Amniotic epithelial cell (primary cell): Measurements from ENCODE around the gene EXTL1.

Source experiments
- DNase-seq: peaks from one replicate; pipeline ENCODE4 v3.0.0-alpha.2; 2010; ENCODE audit warnings: low read depth

Gene EXTL1

DNA sequence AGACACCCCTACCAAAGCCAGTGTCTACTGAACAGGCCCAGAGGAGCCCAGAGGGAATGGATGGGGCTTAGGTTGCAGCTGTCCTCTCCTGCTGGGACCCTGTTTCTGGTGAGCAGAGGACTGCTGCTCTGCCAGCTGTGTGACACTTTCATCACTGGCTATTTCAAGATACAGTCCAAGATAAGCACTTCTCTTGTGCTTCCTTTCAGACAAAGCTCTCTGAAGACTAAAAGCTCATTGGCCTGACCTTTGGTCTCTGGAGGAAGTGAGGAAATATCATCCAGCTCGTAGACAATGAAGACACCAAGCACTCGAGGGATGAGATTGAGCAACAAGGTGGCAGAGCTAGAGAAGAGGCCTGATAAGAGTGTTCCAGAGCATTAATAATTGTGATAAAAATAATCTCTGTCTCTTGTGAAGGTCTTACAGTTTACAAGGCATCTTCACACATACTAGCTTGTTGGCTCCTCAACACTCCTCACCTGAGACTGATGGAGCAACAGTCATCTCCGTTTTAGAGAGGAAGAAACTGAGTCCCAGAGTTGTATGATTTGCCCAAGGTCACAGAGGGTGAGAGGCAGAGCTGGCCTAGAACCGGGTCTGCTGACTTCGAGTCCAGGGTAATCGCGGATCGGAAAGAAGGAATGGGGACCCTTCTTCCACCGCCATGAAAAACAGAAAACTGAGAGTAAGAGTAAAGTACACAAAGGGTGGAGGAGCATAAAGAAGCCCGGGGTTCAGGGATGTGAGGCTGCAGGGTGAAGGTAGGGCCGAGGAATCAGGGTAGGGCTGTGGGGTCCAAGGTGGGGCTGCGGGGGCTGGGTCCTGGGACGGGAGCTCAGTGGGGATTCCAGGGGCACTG is 24.4 kb upstream of the EXTL1 start:
- peak; percentile 97 for DNase-seq

DNA sequence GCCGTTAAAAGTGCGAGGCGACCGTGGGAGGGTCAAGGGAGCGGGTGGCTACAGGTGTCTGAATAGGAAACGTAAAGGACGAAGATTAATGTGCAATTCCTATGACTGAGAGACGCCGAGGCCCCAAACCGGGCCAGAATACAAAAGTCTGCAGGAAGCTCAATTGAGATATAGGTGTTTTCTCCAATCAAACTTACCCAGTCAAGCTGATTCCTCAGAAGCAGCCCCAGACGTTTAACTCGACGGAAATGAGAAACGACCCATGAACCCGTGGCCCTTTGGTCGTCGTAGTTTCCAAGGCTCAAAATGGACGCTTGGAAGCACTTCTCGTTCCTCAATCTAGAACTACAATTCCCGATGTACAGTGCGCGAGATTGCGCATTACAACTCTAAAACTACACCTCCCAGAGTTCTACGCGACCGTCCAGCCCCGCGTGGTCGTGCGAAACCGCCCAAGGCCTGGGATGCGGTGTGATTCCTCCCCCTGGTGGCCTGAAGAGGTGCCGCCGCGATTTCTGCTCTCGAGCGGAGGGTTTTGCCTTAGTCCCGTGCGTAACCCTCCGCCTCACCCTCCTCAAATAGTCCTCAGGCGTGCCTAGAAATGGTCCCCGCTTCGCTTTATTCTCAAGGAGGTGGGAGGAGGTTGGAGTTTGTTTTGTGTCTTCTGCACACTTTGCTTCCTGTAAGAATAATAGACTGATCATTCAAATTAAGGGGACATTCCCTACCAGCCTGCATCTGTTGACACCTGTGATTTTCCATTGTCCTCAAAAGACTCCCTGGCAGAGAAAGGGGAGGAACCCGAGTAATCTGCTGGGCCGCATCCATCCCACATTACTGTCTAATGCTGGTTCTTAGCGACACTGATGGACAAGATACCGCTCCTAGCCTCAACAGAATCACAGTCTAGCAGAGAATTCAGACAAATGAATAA is 23.5 kb upstream of the EXTL1 start, which contains the start of gene PAFAH2:
TSS of gene PAFAH2 (minus strand) at position 236 of the 934 bp plus-strand sequence. CDS start 7,247 bp downstream, outside the sequence.
- peak; percentile 100 for DNase-seq

DNA sequence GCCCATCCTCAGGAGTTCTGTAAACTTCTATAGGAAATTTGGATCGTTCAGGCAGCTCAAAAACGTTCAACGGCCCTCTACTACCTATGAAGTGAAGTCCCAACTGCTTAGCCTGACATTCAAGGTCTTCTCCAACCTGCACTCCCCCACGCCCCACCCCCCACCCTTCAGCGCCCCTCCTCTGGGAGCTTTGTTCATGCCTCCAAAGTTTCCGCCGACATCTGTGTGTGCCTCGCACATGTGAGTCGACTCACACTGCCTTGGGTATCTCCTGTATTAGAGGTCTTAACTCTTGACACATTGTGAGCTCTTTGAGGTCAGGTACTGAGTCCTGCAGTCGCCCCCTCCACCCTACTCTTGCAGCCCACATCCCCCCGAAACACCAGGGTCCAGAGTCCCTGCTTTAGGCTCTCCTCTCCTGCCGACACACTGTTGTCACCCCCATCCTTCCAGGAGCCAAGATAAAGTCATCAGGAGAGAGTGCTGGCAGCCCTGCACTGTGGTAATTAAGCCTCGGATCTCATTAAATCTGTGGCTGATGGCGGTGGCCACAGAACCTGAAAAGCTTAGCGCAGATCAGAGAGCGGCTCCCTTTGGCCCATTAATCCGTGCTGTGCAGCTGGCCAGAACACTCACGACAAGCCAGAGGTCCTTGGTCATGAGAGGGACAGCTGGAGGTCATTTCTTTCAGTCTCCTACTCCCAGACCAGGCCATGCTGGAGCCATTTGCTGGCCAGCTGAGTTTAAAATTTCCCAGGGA is 22.4 kb upstream of the EXTL1 start:
- no peak for DNase-seq

DNA sequence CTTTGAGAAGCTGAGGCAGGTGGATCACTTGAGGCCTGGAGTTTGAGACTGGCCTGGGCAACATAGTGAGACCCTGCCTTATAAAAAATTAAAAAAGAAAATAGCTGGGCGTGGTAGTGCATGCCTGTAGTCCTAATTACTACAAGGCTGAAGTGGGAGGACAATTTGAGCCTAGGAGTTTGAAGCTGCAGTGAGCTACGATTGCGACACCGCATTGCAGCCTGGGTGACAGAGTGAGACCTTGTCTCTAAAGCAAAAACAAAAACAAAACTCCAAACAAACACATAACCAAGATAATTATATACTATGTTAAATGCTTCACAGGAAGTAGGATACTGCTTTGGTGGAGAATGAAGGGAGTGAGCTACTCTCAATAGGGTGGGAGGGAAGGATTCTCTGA is 18.3 kb upstream of the EXTL1 start:
- DNase-seq = no peak

DNA sequence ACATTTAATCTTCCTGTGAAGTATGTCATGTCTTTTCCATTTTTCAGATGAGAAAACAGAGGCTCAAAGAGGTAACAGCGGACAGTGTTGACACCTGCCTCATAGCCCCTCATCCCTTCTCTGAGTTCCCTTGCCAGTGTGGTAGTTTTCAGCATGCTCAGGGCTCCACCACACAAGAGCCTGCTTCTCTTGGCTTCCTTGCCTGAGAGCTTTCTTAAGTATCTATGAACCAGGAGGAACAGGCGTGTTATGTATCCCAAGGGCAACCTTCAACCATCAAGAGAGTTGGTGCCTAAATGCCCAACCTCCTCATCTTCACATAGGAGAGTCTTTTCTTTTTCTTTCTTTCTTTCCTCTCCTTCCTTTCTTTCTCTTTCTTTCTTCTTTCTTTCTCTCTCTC is 17.8 kb upstream of the EXTL1 start:
- DNase-seq = no peak

DNA sequence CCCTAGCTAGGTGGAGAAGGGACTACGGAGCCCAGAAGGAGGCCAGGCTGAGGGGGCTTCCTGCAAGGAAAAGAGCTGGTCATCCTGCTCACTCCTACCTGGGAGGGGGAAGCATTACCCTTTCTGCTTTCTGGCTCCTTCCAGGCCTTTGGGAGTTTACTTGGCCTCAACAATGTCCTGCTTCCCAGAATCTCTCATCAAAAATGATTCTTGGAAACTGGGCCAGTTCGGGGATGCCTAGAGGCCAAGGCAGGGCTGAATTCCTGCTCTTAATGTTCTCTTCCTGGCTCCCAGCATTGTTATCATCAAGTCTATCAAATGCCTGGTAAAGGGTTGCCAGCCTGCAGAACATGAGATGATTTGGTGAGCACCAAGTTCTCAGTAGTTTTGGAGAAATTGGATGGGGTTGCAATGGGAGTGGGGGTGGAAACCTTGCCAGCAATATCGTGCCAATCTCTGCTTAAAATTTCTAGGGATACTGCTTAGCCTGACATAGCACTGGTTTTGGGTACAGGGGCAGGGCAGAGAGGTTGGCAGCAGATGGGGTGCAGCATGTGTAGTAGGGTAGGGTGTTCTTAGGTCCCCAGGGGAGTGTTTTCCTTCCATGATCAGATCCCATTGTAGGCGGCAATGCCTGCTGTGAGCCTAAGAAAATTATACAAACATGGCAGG is 16.0 kb upstream of the EXTL1 start:
- DNase-seq = no peak

DNA sequence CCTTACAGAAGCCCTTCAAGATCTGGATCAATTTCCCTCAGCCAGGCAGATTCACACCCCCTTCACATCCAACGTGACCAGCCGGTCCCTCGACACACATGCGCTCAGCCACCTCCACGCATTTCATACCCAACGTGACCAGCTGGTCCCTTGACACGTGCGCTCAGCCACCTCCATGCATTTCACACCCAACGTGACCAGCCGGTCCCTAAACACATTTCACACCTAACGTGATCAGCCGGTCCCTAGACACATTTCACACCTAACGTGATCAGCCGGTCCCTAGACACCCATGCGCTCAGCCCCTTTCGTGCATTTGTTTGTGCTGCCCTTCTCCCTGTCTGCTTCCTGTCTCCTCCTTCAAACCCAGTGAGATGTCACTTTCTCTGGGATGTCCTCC is 14.9 kb upstream of the EXTL1 start:
- DNase-seq = no peak

DNA sequence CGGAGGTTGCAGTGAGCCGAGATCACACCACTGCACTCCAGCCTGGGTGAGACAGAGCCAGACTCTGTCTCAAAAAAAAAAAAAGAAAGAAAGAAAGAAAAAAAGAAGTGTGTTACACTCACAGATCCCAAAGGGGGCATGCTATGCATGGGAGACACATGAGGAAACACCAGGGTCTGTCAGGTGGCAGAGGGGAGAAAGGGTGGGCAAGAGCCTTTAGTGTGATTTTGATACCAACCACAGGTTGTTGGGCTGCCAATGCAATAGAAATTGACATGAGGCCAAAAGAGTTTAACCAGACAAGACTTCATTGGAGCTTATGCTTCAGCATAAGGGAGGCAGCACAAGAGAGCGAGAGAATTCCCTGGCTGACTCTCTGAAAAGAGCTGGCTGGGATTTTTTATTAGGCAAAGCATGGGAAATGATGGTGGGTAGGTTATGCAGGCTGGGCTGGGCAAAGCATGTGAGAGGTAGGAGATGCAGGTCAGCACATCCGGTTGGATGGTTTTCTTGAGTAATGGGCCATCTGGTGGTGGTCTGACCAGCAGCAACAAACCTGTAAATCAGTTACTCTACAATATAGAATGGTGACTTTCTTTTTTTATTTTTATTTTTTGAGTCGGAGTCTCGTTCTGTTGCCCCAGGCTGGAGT is 11.7 kb upstream of the EXTL1 start:
- no peak for DNase-seq

DNA sequence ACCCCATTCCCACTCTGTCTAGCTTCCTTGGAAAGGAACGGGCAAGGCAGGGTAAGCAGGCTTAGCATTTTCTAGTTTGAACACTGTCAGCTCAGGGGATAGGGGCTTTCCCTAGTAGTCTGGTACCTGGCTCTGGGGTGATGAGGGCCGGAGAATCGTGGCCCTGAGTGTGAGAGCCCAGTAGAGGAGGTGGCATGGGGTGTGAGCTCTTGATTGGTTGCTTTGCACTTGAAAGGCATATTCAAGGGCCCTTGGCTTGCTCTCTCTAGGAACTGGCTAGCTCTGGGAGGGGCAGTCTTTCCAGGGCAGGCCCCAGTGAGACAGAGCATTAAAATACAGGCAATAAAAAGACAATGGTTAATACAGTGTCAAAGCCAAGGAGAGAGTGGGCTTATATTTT is 10.8 kb upstream of the EXTL1 start:
- DNase-seq = no peak

DNA sequence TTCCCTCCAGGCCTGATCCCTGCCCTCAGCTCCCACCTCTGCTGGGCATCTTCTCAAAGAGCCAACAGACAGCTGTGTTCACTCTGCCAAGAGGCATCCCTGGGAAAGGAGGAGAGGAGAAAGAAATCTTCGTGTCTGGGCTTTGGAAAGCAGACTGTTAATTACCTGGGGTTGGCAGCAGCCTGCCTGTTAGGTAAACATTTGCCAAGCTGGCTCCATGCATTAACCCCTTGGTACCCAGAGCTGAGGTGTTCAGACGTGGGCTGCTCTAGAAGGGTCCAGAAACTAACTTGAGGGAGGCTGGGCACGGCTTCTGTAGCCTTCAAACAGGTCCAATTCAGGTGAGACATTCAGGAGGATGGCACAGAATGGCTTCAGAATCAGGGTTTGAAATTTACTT is 8.7 kb upstream of the EXTL1 start:
- DNase-seq = no peak

DNA sequence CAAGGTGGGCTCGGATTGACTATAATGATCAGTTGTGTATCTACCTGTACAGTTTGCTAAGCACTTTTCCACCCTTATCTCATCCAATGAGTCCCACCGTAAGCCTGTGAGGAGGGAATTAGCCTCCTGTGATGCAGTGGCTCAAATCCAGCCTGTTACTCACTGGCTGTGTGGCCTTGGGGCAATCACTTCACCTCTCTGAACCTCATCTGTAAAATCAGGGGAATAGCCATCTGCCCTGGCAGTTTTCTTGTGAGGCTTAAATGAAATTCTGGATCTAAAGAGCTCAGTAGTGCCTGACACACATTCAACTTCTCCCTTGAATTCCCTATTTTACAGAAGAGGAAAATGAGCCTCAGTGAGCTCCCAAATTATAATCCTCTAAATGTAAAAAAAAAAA is 7.4 kb upstream of the EXTL1 start:
- no peak for DNase-seq

DNA sequence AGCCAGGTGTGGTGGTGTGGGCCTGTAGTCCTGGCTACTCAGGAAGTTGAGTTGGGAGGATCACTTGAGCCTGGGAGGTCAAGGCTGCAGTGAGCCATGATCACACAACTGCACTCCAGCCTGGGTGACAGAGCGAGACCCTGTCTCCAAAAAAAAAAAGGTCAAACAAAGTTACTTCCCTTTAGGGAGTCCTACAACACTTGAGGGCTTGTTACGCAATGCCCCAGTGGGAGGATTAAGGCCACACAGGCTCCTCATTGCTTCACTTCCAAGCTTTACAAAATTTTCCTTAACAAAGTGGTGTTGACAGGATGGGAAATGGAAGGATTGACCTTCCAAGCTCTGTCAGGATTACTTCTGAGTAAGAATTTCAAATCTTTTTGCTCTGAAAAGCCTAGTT is 6.2 kb upstream of the EXTL1 start:
- DNase-seq = peak; percentile 95

DNA sequence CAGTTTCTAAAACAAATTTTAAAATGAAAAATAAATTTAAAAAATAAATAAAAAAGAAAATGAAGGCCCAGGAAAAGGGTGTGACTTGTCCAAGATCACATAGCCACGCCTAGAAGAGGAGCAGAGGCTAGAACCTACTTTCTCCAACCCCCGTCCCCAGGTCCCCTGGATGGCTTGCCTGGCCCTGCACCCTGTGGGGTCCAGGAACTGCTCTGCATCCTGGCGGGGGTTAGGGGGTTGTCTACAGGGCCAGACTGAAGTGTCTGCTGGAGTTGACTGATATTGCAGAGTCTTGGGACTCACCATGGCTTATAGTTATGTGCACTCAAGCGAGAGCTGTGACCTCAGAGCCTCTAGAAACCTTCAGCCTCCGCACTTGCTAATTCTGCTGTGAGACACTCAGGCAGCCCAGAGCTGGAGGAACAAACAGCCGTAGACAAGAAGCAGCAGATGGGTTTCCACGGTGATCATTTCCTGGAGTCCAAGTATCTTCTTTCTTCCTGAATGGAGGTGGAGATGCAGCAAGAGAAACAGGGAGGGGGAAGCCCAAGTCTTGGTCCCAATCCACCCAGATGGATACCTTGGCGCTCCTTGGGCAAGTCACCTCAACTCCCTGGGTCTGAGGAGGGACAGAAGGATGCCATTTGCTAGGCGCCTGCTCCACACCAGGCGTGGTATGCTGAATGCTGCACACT is 5.2 kb upstream of the EXTL1 start:
- DNase-seq = no peak

DNA sequence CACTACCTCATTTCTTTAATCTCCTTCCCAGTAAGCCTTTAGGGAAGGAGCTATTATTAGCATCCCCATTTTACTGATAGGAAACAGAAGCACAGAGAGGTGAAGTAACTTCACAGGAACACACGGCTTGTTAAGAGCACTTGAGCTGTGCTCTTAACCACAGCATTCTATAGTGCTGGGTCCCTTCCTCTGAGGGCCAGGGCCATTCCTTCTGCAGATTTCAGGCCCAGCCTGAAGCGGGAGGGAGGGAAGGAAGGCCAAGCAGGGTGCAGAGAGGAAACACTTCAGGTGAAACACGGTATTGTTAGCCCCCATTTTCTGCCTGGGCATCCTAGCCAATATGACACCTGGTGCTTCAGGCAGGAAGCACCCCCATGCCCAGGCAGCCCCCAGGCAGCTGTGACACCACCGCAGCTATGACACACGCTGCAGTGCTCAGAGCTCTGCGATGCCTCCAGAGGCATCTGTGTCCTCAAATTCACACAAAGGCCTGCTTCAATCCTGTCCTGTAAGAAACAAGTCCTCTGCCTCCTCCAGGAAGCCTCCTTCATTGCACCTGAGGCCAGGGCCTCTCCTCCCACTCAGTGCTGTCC is 4.5 kb upstream of the EXTL1 start:
- peak; percentile 41 for DNase-seq

DNA sequence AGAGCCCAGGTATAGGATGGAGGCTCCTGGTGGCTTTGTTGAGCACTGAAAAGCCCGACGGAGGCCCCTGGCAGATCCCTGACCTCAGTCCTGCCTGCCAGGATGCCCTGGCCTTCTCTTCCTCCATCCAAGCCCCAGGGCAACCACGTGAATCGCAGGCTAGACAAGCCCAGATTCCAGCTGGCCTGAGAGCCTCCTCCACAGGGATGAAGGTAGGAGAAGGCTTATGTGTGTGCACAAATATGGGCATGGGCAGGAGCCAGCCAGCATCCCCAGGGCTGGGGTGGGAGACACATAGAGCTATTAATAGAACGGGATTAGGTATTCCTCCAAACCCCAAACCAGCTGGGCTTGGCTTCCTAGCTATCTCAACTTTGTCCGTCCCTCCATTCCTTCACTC is 4.0 kb upstream of the EXTL1 start:
- DNase-seq = no peak

DNA sequence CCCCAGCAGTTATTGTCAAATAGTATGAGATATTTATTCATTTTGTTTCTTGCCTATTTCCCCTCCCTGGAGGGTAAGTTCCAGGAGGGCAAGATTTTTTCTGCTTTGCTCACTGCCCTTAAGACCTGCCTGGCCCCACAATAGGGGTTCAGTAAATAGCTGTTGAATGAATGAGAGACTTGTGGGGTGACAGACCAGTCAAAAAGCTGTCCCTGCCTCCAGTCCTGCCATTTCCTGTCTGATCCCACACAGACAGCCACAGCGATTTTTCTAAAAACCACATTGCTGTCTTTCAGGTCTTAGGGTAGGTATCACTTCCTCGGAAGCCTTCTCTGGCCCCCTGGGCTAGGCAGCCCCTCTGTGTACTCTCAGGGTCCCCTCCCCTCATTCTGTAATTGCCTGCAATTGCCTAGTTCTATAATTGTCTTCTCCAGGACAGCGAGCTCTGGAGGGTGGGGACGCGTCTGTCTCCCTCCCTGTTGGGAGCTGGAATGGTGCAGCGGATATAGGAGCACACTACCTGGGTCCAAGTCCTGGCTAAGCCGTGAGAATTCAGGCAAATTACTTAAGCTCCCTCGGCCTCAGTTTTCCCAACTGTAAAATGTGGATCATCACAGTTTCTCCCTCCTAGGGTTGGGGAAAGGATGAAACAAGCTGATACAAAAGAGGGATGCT is 1.8 kb upstream of the EXTL1 start:
- DNase-seq = no peak

DNA sequence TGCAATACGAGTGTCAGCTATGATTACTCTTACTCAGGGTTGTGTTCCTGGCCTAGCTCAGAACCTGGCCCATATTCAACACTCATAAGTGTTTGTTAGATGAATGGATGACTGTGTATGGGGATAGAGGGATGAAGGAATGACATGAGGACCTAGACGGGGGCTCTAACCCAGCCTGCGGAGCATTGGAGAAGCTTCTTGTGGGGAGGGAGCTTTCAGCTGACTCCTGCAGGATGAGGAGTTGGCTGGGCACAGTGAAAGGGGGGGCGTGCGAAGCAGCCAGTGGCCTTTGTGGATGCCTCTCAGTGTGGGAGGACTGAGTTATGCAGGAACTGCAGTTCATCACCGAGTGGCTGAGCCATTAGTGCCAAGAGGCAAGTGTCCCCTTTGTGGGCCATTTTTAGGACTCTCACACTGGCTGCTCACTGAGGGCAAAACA is 1.2 kb upstream of the EXTL1 start:
- DNase-seq = peak; percentile 47

DNA sequence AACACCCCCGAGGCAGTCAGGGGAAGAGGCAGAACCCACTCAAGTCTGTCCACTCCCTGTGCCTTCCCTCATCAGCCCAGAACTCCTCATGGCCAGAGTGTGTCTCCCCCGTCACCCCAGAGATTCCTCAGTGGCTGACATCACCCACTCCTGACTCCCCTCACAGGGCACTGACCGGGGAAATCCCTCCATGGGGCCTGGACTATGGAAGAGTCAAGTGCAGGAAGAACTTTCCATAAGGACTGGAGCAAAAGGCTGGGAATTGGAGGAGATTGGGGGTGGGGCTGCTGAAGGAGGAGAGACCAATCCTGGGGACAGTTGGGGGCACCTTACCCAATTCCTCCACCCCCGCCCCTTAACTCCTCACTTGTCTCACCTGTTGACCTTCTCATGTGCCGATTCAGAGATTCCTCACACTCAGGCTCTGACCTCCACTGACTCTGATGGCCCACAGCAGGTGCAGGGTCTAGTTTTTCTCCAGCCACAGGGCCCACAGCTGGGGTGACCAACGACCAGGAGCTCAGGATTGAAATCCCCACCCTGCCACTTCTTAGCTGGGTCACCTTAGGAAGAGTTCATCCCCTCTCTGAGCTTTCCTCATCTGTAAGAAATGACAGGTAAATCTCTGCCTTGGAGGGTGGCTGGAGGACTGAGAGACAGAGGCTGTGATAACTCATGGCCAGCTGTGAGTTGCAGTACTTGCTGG is 481 bp upstream of the EXTL1 start:
- DNase-seq = no peak

DNA sequence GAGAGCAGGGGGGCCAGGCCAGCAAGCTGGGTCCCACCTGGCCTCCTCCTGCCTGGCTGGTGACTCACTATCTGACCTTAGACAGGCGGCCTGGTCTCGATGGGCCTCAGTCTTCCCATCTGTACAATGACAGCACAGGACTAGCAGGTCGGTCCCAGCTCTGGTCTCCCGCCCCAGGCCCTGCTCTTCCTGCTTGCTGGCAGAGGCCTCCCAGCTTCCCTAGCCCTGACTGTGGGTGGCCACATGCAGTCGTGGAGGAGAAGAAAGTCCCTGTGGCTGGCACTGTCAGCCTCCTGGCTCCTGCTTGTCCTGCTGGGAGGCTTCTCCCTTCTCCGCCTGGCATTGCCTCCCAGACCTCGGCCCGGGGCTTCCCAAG is 817 bp downstream of the EXTL1 start:
- DNase-seq = no peak
